Sigmoid colon (tissue), 7 donors: Measurements from ENCODE around the gene SORCS2. TPM values are rescaled to one million over a fixed set of nuclear protein-coding genes. Genes with fewer than 3 reads are reported as not detected.

Experiments used
- DNase-seq: peaks from one replicate; pipeline ENCODE4 v3.0.0-alpha.2; 2019
- H3K27ac ChIP-seq, 4 donors: fragments of 200-600 bp; sonication (generic); one replicate each; pipeline ENCODE4 v1.5.1; 2016 to 2019; ENCODE audit warnings: mild to moderate bottlenecking in 1 of 4
- H3K27me3 ChIP-seq, 3 donors: fragments of 200-600 bp; sonication (generic); one replicate each; pipeline ENCODE4 v1.5.1; 2019; ENCODE audit warnings: mild to moderate bottlenecking in 1 of 3
- H3K36me3 ChIP-seq, 4 donors: fragments of 200-600 bp; sonication (generic); one replicate each; pipeline ENCODE4 v1.5.1; 2016 to 2019
- H3K4me1 ChIP-seq, 4 donors: fragments of 200-600 bp; sonication (generic); one replicate each; pipeline ENCODE4 v1.5.1; 2017 to 2019
- H3K4me3 ChIP-seq, 4 donors: fragments of 200-600 bp; sonication (generic); one replicate each; pipeline ENCODE4 v1.5.1; 2017 to 2019; ENCODE audit warnings: mild to moderate bottlenecking in 2 of 4, moderate library complexity in 1 of 4
- H3K9me3 ChIP-seq, 4 donors: fragments of 200-600 bp in 3 of 4; sonication (generic) in 3 of 4; one replicate each; pipeline versions ENCODE4 v1.5.1 to v1.6.1; 2013 to 2019
- EP300 ChIP-seq, 4 donors: sonication (generic); formaldehyde crosslinking; IDR thresholded peaks; one replicate each; pipeline ENCODE4 v1.6.1; 2017; ENCODE audit warnings: antibody characterized with exemption in 4 of 4
- POLR2A ChIP-seq, 2 donors: fragments of 450-650 bp; IDR thresholded peaks; one replicate each; pipeline ENCODE4 v1.6.1; 2016; ENCODE audit warnings: antibody characterized with exemption in 2 of 2, mild to moderate bottlenecking in 2 of 2, moderate library complexity in 2 of 2
- POLR2AphosphoS5 ChIP-seq, 4 donors: sonication (generic); formaldehyde crosslinking; IDR thresholded peaks; one replicate each; pipeline ENCODE4 v1.6.1; 2017; ENCODE audit warnings: antibody characterized with exemption in 4 of 4
- WGBS, 2 donors: extraction: QIAGEN DNeasy Blood & Tissue Kit; methylation state at CpG; one replicate each; pipeline ENCODE4 v1.1.7; 2013; 5-methylcytosine and 5-hydroxymethylcytosine counted together
- intact Hi-C: fragments of 100-400 bp; cut with DNase I; formaldehyde crosslinking; loops from one replicate; pipeline ENCODE4 v1.15.1; 2023
- polyA plus RNA-seq, 3 donors: library from polyadenylated mRNA; stranded (reverse); fragments of 200-250 nt; gene quantifications; one replicate each; pipeline ENCODE4 v1.2.3, GENCODE V29; 2013
- total RNA-seq, 4 donors: library from RNA; depleted of rRNA; stranded (reverse); fragments of >200 nt; gene quantifications; one replicate each; pipeline ENCODE4 v1.1.0, GENCODE V29; 2016
- TF ChIP-seq, protein P1 (sequence below), 4 experiments: fragments of 450-650 bp in 3 of 4; fragments of 200-600 bp in 1 of 4; IDR thresholded peaks; one replicate each; pipeline ENCODE4 v1.5.1; 2016 to 2019; ENCODE audit warnings: antibody characterized with exemption in 4 of 4, mild to moderate bottlenecking in 3 of 4, moderate library complexity in 2 of 4
- donor health status: healthy with polysubstance abuse.
- donor health status: Bipolar disorder and iron deficiency.
- donor health status: healthy.

The SORCS2 gene
- total and polyA plus RNA-seq, 7 donors, result 1.8 to 6.4 (median 3.9) TPM; not detected in 2

DNA sequence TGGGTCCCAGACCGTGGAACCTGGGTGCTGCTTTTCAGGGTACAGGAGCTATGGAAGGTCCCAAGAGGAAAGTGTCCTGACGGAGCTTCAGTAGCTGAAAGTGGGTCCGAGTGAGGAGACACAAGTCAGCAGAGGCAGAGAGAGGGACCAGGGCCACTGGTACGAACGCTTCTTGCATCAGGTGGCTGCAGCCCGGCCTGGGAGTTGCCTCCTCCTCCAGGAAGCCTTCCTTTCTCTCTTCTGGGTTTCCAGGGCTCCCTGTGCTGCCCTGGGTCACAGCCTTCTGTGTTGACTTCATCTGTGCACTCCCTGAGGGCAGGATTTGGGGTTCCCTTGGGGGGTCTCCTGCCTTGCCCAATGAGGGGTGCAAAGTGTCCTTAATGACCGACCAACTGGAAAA is 94.5 kb downstream of the SORCS2 start:
- no peaks in the 10 kb centered on the region for H3K36me3 ChIP-seq
- intact Hi-C loops, result no loop called here
- no peak for DNase-seq
- no peak for TF ChIP-seq POLR2A (IDR thresholded peaks at IDR 0.05)
- TF ChIP-seq, protein P1, sequence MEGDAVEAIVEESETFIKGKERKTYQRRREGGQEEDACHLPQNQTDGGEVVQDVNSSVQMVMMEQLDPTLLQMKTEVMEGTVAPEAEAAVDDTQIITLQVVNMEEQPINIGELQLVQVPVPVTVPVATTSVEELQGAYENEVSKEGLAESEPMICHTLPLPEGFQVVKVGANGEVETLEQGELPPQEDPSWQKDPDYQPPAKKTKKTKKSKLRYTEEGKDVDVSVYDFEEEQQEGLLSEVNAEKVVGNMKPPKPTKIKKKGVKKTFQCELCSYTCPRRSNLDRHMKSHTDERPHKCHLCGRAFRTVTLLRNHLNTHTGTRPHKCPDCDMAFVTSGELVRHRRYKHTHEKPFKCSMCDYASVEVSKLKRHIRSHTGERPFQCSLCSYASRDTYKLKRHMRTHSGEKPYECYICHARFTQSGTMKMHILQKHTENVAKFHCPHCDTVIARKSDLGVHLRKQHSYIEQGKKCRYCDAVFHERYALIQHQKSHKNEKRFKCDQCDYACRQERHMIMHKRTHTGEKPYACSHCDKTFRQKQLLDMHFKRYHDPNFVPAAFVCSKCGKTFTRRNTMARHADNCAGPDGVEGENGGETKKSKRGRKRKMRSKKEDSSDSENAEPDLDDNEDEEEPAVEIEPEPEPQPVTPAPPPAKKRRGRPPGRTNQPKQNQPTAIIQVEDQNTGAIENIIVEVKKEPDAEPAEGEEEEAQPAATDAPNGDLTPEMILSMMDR (IDR thresholded peaks at IDR 0.05), result no peak
- TF ChIP-seq POLR2AphosphoS5 (IDR thresholded peaks at IDR 0.05), result no peak
- no peak for TF ChIP-seq EP300 (IDR thresholded peaks at IDR 0.05)
- 74 to 88% methylated on average over 7 of the region's 7 CpGs for WGBS, 2 donors
- H3K9me3 ChIP-seq, result no peaks in the 10 kb centered on the region
- H3K4me3 ChIP-seq, result no peak overlapping the region
- no peaks in the 10 kb centered on the region for H3K27me3 ChIP-seq
- H3K4me1 ChIP-seq, result peaks cover 0 to 31% (median 24%) of the 10 kb centered on the region in 4 donors
- H3K27ac ChIP-seq, result peak overlapping the region in 2 of 4 donors; percentile 64 to 69

- H3K36me3 ChIP-seq, result no peaks in the 10 kb centered on the region
- no peaks in the 10 kb centered on the region for H3K9me3 ChIP-seq
- TF ChIP-seq POLR2A (IDR thresholded peaks at IDR 0.05), result no peak
- no peak for TF ChIP-seq POLR2AphosphoS5 (IDR thresholded peaks at IDR 0.05)
- TF ChIP-seq, protein P1 (IDR thresholded peaks at IDR 0.05), result no peak
- TF ChIP-seq EP300 (IDR thresholded peaks at IDR 0.05), result no peak
- WGBS, 2 donors, result 68 to 72% methylated on average over 20 of the region's 20 CpGs
- DNase-seq, result no peak
- H3K27me3 ChIP-seq, result no peaks in the 10 kb centered on the region
- intact Hi-C loops, result no loop called here
- H3K4me1 ChIP-seq, result peaks cover 0 to 31% (median 27%) of the 10 kb centered on the region in 4 donors
- no peak overlapping the region for H3K27ac ChIP-seq
- H3K4me3 ChIP-seq, result no peak overlapping the region
These were observed 95.1 kb downstream of the SORCS2 start for GRCh38 chr4:7287274-7287917.

DNA sequence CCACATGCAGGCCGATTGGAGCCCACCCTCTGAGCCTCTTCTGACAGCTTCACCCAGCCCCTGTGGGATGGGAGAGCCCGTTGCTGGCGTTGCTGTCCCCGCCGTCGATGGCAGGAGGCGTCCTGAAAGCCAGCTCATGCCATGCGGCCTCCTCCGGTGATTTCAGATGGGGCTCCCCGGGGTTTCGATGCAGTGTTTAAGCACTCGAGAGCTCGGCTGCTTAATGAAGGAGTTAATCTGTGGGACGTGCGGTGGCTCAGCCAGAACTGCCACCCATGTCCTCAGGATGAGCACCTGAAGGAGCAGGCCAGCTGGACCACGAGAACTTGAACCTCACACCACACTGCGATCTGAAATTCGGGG is 95.6 kb downstream of the SORCS2 start:
- DNase-seq, result no peak
- no peak for TF ChIP-seq EP300 (IDR thresholded peaks at IDR 0.05)
- no peak for TF ChIP-seq POLR2AphosphoS5 (IDR thresholded peaks at IDR 0.05)
- TF ChIP-seq, protein P1 (IDR thresholded peaks at IDR 0.05), result no peak
- TF ChIP-seq POLR2A (IDR thresholded peaks at IDR 0.05), result no peak
- Histone ChIP-seq H3K9me3 (no peaks in the 10 kb centered on the region), H3K4me3 (no peak overlapping the region), H3K27me3 (no peaks in the 10 kb centered on the region), H3K27ac (no peak overlapping the region), H3K36me3 (no peaks in the 10 kb centered on the region), H3K4me1 (peaks cover 0 to 31% (median 27%) of the 10 kb centered on the region in 4 donors)
- 70 to 74% methylated on average over 18 of the region's 18 CpGs for whole genome bisulfite sequencing, 2 donors
- intact Hi-C loops, result no loop called here

GRCh38 chr4:7288751-7289523 is 96.6 kb downstream of the SORCS2 start:
- no peak overlapping the region for H3K4me3 ChIP-seq
- WGBS, 2 donors, result 53 to 86% methylated on average over 2 of the region's 2 CpGs
- no peak overlapping the region for H3K27ac ChIP-seq
- H3K9me3 ChIP-seq, result no peaks in the 10 kb centered on the region
- peaks cover 0 to 31% (median 27%) of the 10 kb centered on the region in 4 donors for H3K4me1 ChIP-seq
- no peak for DNase-seq
- intact Hi-C loops, result no loop called here
- H3K36me3 ChIP-seq, result no peaks in the 10 kb centered on the region
- no peaks in the 10 kb centered on the region for H3K27me3 ChIP-seq
- no peak for TF ChIP-seq POLR2A (IDR thresholded peaks at IDR 0.05)
- TF ChIP-seq, protein P1 (IDR thresholded peaks at IDR 0.05), result no peak
- TF ChIP-seq POLR2AphosphoS5 (IDR thresholded peaks at IDR 0.05), result no peak
- TF ChIP-seq EP300 (IDR thresholded peaks at IDR 0.05), result no peak
